ENCODE measurements around the gene FBXO47.

DNA sequence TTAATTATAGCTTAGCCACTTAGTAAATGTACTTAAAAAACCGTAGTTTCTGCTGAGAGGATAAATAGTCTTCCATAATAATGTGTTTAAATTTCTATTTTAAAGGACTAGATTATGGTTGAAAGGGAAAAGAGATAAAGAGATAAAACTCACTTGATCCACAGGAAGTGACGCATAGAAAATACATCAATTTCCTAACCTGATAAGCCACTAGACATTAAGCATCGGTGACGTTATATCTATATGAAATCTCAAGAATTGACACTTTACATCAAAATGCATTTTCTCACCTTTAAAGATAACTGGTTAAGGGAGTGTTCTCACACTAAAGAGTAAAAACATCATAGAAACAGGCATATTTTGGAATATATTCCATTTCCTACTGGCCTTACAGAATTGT lies 5.8 kb downstream of the FBXO47 start:
- TF ChIP-seq, protein P1, sequence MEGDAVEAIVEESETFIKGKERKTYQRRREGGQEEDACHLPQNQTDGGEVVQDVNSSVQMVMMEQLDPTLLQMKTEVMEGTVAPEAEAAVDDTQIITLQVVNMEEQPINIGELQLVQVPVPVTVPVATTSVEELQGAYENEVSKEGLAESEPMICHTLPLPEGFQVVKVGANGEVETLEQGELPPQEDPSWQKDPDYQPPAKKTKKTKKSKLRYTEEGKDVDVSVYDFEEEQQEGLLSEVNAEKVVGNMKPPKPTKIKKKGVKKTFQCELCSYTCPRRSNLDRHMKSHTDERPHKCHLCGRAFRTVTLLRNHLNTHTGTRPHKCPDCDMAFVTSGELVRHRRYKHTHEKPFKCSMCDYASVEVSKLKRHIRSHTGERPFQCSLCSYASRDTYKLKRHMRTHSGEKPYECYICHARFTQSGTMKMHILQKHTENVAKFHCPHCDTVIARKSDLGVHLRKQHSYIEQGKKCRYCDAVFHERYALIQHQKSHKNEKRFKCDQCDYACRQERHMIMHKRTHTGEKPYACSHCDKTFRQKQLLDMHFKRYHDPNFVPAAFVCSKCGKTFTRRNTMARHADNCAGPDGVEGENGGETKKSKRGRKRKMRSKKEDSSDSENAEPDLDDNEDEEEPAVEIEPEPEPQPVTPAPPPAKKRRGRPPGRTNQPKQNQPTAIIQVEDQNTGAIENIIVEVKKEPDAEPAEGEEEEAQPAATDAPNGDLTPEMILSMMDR (IDR thresholded peaks at IDR 0.05; ENCODE audit: low read depth, low read length, poor library complexity, severe bottlenecking): no peak
- TF ChIP-seq EZH2phosphoT487 (IDR thresholded peaks at IDR 0.05; ENCODE audit: borderline replicate concordance, low read length): no peak
